Fibroblast of mammary gland (primary cell): ENCODE data around the gene CDK5RAP2.
A peak's percentile ranks its signal among the peaks of the same experiment; 100 is the strongest.

Source experiments
- DNase-seq: peaks from one replicate; pipeline ENCODE4 v3.0.0-alpha.2; 2010; ENCODE audit warnings: low read depth
- H3K4me3 ChIP-seq: 2 replicates; pipeline ENCODE4 v1.5.1; 2011; ENCODE audit warnings: low read depth, mild to moderate bottlenecking, low read length, moderate library complexity; ENCODE audit not compliant: control insufficient read depth
- TF ChIP-seq, protein P1 (sequence below): conservative IDR thresholded peaks from 2 replicates; pipeline ENCODE4 v1.5.1; 2011; ENCODE audit warnings: low read depth, low read length, inconsistent platforms; ENCODE audit not compliant: control insufficient read depth, insufficient read depth

CDK5RAP2 gene

DNA sequence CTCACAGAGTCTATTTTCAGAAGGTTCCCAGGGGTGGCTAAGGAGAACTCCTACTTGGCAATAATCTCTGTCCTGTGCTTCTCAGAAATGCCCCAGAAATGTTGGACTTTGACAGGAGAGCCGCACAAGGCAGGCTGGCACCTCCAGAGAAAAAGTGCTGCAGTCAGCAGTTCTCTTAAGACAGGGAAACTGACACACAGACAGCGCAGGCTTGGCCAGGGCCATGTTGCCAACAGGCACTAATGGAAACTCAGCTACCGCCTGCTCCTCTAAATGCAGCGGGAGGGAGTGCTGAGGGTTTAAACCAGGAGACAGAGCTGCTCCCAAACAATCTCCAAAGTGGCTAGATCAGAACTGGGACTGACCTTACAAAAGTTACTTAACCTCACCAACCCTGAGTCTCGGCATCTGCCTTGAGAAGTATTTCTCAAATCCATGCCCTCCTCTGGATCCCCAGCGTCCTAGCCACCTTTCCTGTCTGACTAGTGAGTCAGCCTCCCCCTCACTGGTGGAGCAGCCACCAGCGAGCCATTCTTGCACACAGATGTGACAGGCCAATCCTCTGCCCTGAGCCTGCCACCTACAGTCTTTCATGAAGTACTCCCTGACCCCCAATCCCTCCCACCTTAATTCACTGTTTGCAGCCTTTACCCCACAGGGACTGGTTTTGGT lies 186.4 kb downstream of the CDK5RAP2 start:
- DNase-seq, result peak; percentile 64
- TF ChIP-seq, protein P1, sequence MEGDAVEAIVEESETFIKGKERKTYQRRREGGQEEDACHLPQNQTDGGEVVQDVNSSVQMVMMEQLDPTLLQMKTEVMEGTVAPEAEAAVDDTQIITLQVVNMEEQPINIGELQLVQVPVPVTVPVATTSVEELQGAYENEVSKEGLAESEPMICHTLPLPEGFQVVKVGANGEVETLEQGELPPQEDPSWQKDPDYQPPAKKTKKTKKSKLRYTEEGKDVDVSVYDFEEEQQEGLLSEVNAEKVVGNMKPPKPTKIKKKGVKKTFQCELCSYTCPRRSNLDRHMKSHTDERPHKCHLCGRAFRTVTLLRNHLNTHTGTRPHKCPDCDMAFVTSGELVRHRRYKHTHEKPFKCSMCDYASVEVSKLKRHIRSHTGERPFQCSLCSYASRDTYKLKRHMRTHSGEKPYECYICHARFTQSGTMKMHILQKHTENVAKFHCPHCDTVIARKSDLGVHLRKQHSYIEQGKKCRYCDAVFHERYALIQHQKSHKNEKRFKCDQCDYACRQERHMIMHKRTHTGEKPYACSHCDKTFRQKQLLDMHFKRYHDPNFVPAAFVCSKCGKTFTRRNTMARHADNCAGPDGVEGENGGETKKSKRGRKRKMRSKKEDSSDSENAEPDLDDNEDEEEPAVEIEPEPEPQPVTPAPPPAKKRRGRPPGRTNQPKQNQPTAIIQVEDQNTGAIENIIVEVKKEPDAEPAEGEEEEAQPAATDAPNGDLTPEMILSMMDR, result no peak
- no peak overlapping the region for H3K4me3 ChIP-seq

DNA sequence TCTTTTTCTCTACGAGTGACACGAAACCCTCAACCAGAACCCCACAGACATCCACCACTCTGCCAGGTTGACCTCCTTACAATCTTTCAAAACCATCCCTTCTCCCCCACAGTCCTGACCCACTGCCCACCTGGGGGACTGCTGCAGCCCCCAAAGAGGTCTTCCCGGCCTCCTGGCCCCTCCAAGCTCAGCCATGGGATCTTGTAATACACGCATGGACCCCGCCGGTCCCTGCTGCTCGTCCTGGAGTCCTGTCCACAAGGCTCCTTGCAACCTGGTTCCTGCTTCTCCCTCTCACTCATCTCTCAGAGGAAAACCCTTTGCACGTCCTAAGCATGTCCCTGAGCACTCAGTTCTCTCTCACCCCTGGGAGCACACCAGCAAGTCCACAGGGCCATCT lies 187.3 kb downstream of the CDK5RAP2 start:
- TF ChIP-seq, protein P1, result no peak
- no peak overlapping the region for H3K4me3 ChIP-seq
- no peak for DNase-seq

DNA sequence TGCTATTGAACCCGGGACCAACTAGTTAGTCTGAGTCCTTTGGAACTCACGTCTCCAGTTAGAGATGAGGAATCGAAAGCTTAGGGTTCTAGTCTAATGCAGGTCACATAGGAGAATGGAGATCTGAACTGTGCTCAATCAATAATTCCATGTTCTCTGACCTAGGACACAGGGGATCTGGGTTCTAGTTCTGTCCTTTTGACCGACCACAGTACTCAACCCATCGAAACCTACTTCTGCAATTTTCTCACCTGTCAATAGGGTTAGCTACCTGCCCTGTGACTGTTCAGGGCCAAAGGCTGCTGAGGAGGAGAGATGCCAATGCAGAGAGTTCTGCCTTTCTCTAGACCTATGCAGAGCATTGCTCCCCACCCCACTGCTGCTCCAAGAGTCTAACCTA lies 187.7 kb downstream of the CDK5RAP2 start:
- no peak overlapping the region for H3K4me3 ChIP-seq
- DNase-seq, result no peak
- TF ChIP-seq, protein P1, result no peak

DNA sequence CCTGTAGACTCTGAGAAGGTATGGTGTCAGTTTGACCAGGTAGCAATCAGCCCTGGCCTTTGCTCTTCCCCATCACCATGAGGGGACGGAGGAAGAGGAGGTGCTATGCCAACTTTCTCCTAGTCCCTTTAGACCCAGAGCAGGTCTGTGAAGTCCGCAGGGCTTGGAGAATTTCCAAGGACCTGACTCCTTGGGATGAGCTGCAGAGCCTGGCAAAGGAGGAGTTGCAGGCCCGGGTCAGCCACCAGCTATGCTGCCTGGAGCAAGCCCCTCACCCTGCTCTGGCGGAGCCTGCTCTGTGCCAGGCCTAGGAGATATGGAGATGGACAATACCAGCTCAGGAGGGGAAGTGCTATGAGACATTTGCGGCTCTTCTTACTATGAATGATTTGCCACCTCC lies 188.3 kb downstream of the CDK5RAP2 start:
- no peak overlapping the region for H3K4me3 ChIP-seq
- TF ChIP-seq, protein P1, result no peak
- no peak for DNase-seq

DNA sequence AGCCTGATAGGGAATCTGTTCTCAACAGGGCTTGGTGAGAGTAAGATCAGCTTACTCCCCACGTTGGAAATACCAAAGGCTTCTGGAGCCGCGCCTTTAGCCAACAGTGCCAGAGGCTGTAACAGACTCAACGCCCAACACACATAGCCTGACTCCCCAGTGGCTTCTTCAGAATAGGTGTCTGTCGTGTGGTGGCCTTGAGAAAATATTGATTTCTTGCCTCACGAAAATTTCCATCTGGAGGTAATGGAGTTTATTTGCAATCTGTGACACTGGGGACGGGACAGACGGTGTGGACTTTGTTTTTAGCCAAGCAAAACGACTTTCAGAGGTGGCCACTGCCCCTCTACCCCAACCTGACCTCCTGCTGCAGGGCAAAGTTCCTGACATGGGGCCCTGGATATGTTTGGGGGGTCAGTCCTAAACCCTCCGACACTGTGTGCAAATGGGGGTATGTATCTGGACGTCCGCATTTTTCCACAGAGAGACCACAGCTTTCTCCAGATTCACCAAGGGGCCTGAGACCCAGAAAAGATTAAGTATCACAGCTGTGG lies 189.3 kb downstream of the CDK5RAP2 start:
- DNase-seq, result no peak
- TF ChIP-seq, protein P1, result no peak
- no peak overlapping the region for H3K4me3 ChIP-seq

DNA sequence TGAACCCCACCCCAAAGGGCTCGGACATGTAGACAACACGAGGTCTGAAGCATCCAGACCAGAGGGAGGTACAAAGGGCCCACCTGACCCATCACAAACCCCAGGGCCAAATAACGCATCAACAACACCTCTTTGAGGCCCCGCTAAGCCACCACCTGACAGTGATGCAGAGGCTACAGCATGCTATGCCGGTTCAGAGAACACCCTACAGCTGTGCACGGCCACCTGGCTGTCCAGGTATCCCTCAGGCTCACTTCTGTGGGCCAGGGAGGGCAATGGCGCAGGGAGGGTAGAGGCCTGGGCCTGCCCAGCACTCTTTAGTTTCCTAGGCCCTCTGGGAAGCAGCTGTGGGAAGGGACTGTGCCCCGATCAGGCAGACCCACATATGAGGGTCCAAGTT lies 190.1 kb downstream of the CDK5RAP2 start:
- H3K4me3 ChIP-seq, result no peak overlapping the region
- TF ChIP-seq, protein P1, result no peak
- DNase-seq, result no peak
